IPS-18a (cell line): ENCODE measurements around the gene PREB.

ENCODE experiments used
- H3K27ac ChIP-seq: one replicate; pipeline ENCODE4 v1.5.1; 2013; ENCODE audit warnings: low read length
- H3K27me3 ChIP-seq: one replicate; pipeline ENCODE4 v1.6.1; 2013; ENCODE audit warnings: mild to moderate bottlenecking, low read length; ENCODE audit not compliant: control insufficient read depth, insufficient read depth
- H3K36me3 ChIP-seq: one replicate; pipeline ENCODE4 v1.6.1; 2013; ENCODE audit warnings: low read depth, low read length; ENCODE audit not compliant: control insufficient read depth
- H3K4me1 ChIP-seq: one replicate; pipeline ENCODE4 v1.6.1; 2013; ENCODE audit warnings: low read depth, low read length; ENCODE audit not compliant: control insufficient read depth
- H3K4me3 ChIP-seq: one replicate; pipeline ENCODE4 v1.5.1; 2013; ENCODE audit warnings: low read length
- H3K9ac ChIP-seq: one replicate; pipeline ENCODE4 v1.6.1; 2013; ENCODE audit warnings: mild to moderate bottlenecking, low read length, moderate library complexity
- H3K9me3 ChIP-seq: one replicate; pipeline ENCODE4 v1.6.1; 2013; ENCODE audit warnings: low read depth, low read length; ENCODE audit not compliant: control insufficient read depth

Gene PREB

DNA sequence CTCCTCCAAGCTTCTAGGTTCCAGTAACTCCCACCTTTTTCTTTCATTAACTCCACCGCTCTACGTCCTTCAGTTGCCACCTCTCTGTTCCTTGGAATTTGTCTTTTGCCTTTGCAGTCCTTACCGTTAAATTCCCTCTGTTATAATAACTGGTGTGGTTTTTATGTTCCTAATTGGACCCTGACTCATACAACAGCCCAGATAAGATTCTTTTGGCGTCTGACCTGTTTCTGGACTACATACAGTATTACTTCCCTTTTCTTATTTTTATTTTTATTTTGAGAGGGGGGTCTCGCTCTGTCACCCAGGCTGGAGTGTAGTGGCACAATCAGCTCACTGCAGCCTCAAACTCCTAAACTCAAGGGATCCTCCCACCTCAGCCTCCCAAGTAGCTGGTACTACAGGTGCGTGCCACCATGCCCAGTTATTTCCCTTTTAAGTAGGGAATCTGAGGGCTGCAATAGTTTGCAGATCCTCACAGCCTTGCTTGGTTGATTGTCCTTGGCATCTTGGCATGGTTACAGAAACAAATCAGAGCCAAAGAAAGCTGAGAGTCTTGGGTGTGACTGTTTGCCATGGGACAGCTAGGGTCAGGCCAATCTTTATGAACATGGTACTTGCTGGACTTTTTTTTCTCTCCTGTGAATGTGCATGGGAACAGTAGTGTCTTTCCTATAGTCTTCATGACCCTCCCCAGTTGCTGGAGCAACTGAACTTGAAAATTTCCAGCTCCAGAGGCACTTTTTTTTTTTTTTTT lies 36.3 kb upstream of the PREB start:
- Histone ChIP-seq H3K4me1 (no peaks in the 10 kb centered on the region), H3K27me3 (peaks cover 5% of the 10 kb centered on the region), H3K36me3 (no peaks in the 10 kb centered on the region), H3K9ac (no peak overlapping the region), H3K27ac (no peak overlapping the region), H3K9me3 (no peaks in the 10 kb centered on the region), H3K4me3 (no peak overlapping the region)

GRCh38 chr2:27164960-27165763 lies 30.7 kb upstream of the PREB start:
- peaks cover under 1% of the 10 kb centered on the region for H3K27me3 ChIP-seq
- no peaks in the 10 kb centered on the region for H3K9me3 ChIP-seq
- H3K27ac ChIP-seq = no peak overlapping the region
- H3K9ac ChIP-seq = no peak overlapping the region
- no peak overlapping the region for H3K4me3 ChIP-seq
- H3K36me3 ChIP-seq = no peaks in the 10 kb centered on the region
- H3K4me1 ChIP-seq = no peaks in the 10 kb centered on the region

DNA sequence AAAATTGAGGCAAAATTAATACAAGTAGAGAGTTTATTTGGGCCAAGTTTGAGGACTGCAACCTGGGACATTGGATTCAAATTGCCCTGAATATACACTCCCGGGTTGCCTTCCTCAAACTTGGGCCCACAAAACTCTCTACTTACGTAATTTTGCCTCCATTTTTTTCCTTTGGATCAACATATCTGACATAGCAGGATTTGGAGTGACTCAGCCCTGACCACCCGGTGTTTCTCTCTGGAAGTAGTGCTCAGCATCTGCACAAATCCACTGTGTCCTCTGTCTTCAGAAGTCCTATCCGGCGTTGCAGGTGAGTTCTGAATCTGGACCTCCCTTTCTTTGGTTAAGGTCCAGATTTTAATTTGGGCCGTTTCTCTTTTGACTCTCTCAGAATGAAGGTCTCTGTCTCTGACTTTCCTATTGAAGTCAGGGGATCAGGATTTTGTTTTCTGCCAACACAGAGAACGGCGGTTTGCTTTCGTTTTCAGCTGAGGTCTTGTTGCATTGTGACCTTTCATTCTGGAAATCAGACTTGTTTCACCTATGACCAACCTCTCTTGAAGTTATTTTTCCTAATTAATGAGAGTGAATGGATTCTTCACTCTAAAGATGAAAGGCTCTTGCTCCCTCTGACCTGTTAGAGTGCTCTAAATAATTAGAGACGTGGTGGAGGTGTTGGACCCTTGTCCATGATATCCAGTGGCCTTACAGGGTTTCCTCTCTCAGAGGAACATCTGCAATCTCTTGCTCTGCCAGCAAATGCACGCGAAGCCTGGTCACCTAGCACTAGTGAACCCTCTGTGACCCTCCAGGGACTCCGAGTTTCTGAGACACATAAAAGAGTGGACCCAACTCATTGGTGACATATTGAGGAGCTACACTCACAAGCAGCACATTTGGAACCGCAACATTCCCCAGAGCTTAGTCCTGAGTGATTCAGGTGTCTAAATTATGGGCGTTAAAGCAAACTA lies 28.0 kb upstream of the PREB start:
- Histone ChIP-seq H3K9ac (no peak overlapping the region), H3K4me1 (no peaks in the 10 kb centered on the region), H3K9me3 (no peaks in the 10 kb centered on the region), H3K27ac (no peak overlapping the region), H3K27me3 (no peaks in the 10 kb centered on the region), H3K36me3 (no peaks in the 10 kb centered on the region), H3K4me3 (no peak overlapping the region)

DNA sequence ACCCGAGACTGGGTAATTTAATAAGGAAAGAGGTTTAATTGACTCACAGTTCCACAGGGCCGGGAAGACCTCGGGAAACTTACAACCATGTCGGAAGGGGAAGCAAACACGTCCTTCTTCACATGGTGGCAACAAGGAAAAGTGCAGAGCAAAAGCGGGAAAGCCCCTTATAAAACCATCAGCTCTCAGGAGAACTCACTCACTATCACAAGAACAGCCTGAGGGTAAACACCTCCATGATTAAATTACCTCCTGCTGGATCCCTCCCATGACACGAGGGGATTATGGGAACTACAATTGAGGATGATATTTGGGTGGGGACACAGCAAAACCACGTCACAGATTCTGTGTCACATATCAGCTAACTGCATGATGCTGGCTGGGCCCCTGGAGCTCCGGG lies 25.8 kb upstream of the PREB start:
- no peaks in the 10 kb centered on the region for H3K4me1 ChIP-seq
- no peaks in the 10 kb centered on the region for H3K27me3 ChIP-seq
- no peak overlapping the region for H3K9ac ChIP-seq
- no peaks in the 10 kb centered on the region for H3K36me3 ChIP-seq
- H3K27ac ChIP-seq = no peak overlapping the region
- H3K4me3 ChIP-seq = no peak overlapping the region
- no peaks in the 10 kb centered on the region for H3K9me3 ChIP-seq

DNA sequence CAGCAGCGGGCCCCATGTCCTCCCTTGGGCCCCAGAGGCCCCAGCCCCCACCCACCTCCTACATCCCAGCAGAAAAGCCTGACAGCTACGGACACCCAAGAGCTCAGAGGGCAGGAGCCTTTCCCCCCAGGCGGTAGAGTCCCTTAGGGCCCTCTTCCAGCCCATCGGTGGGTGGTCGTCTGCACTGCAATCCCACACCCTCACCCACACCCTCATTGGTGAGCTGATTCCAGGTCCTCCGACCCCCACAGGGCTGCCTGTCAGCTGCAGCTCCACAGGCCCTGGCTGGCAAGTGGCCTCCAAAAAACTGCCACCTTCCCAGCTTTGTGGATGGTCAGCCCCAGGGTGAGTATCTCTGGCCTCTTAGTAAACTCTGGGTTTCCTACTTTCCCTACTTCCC lies 24.8 kb upstream of the PREB start:
- Histone ChIP-seq H3K9ac (no peak overlapping the region), H3K36me3 (no peaks in the 10 kb centered on the region), H3K4me3 (no peak overlapping the region), H3K4me1 (no peaks in the 10 kb centered on the region), H3K9me3 (no peaks in the 10 kb centered on the region), H3K27me3 (no peaks in the 10 kb centered on the region), H3K27ac (no peak overlapping the region)

- Histone ChIP-seq H3K4me3 (no peak overlapping the region), H3K9ac (no peak overlapping the region), H3K27me3 (no peaks in the 10 kb centered on the region), H3K4me1 (no peaks in the 10 kb centered on the region), H3K27ac (no peak overlapping the region), H3K9me3 (no peaks in the 10 kb centered on the region), H3K36me3 (no peaks in the 10 kb centered on the region)
These were observed 24.0 kb upstream of the PREB start for GRCh38 chr2:27158468-27158867.

- Histone ChIP-seq H3K27ac (no peak overlapping the region), H3K4me3 (no peak overlapping the region), H3K4me1 (no peaks in the 10 kb centered on the region), H3K36me3 (no peaks in the 10 kb centered on the region), H3K9me3 (no peaks in the 10 kb centered on the region), H3K27me3 (no peaks in the 10 kb centered on the region), H3K9ac (no peak overlapping the region)
These were observed 20.7 kb upstream of the PREB start for GRCh38 chr2:27155069-27155520.

DNA sequence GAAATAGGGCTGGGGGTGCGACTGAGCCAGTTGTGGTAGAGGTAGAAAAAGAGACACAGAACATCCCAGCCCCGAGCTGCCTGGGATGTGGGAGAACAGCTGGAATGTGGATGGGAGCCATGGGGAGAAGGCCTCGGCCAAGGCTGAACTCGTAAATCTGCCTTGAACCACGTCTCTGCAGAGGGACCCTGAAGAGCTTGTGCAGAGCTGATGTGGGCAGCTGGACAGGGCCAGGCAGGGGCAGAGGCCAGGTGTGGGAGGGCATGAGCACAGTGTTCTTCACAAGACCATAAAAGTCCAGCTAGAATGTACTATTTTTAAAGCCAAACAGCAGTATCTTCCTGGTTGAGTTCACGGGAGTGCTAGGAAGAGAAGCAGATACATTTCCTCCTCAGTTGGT lies 20.1 kb upstream of the PREB start:
- no peak overlapping the region for H3K27ac ChIP-seq
- H3K4me1 ChIP-seq = no peaks in the 10 kb centered on the region
- H3K9me3 ChIP-seq = no peaks in the 10 kb centered on the region
- H3K27me3 ChIP-seq = no peaks in the 10 kb centered on the region
- no peaks in the 10 kb centered on the region for H3K36me3 ChIP-seq
- no peak overlapping the region for H3K4me3 ChIP-seq
- H3K9ac ChIP-seq = no peak overlapping the region

DNA sequence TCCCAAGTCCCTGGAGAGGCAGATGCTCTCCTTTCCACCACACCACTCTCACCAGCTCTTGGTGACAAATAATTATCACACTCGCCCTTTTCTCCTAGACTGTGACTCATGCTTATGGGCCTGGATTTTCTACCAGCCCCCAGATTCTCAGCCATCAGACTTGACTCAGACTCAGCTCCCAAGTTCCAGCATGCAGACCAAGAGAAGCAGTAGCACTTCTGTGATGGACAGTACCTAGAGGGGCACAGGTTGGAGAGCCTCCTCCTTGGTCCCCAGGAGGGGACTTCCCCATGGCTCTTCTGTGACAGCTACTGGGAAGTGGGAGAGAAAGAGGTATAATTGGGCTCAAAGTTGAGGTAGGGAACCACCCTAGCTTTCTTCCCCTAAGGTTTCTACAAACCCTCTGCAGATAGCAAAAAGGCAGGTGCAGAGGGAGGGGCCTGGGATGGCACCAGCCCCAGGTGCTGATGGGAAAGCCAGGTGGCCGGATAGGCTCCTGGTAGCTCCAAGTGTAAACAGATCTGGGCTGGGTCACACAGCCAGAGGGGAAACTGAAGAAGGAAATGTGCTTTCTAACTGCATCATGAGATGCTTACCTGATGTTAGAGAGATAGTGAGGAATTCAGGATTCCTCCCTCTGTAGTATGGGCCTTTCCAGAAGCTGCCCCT lies 18.5 kb upstream of the PREB start:
- Histone ChIP-seq H3K4me3 (no peak overlapping the region), H3K27me3 (no peaks in the 10 kb centered on the region), H3K9me3 (no peaks in the 10 kb centered on the region), H3K4me1 (no peaks in the 10 kb centered on the region), H3K9ac (no peak overlapping the region), H3K27ac (no peak overlapping the region), H3K36me3 (no peaks in the 10 kb centered on the region)

DNA sequence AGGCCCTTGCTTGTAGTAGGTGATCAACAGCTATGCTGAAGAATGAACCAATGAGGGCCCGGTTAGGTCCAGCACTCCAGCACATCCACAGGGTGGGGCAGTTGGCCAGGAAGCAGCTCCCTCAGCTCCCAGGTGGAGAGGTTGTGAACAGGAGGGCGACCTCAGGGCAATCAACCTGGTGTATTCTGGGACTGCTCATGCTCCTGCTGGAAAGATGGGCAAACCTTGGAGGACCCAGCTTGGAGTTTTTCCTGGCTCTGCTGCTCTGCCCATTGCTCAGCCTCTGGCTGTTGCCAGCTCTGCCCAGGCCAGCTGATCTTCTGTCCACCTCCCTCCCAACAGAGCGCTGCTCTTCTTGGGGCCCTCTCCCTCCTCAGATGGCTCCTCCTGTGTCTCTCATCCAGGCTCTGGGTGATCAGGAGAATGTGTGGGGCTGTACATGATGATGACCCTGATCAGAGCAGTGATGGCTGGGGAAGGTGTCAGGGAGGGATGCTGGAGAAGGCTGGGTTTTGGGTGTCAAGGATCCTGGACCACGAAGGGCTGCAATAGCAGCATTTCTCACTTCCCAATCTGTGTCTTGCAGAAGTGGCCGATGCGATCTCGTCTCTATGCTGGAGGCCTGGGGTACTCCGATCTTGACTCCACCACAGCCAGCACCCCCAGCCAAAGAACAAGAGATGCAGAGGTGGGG lies 17.8 kb upstream of the PREB start:
- Histone ChIP-seq H3K9me3 (no peaks in the 10 kb centered on the region), H3K27ac (no peak overlapping the region), H3K27me3 (no peaks in the 10 kb centered on the region), H3K9ac (no peak overlapping the region), H3K4me3 (no peak overlapping the region), H3K4me1 (no peaks in the 10 kb centered on the region), H3K36me3 (no peaks in the 10 kb centered on the region)
